Fibroblast of skin of left biceps (primary cell): ENCODE data around the gene SRBD1.

Source experiments
- DNase-seq, 2 experiments: peaks; one replicate each; pipeline ENCODE4 v3.0.0-alpha.2; 2013; ENCODE audit warnings: low read depth in 2 of 2

SRBD1 gene

GRCh38 chr2:45469314-45470099 lies 141.6 kb downstream of the SRBD1 start:
- DNase-seq: no peak

GRCh38 chr2:45468279-45468678 lies 142.8 kb downstream of the SRBD1 start:
- DNase-seq: no peak

- no peak for DNase-seq
Observed at GRCh38 chr2:45466053-45466452, 145.0 kb downstream of the SRBD1 start.

DNA sequence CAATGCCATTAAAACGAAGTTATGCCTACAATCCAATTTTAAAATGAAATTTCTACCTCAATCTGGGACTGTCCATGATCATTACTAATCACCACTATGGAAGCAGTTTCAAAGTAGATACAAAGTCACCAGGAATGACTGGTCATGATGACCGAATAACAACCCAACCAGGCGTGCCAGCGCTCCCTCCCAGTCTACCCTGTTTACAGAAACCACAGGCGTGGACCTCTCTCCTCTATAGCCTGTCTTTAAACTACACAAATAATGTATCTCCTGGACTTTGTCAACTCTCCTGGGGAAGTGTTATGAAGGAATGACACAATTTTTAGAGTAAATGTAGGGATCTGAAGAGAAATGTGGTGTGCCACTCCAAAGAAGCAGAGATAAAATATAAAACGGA lies 150.2 kb downstream of the SRBD1 start:
- no peak for DNase-seq

GRCh38 chr2:45459860-45460259 lies 151.2 kb downstream of the SRBD1 start:
- DNase-seq: no peak

GRCh38 chr2:45458909-45459563 lies 152.0 kb downstream of the SRBD1 start:
- no peak for DNase-seq

GRCh38 chr2:45457211-45457945 lies 153.7 kb downstream of the SRBD1 start:
- no peak for DNase-seq

DNA sequence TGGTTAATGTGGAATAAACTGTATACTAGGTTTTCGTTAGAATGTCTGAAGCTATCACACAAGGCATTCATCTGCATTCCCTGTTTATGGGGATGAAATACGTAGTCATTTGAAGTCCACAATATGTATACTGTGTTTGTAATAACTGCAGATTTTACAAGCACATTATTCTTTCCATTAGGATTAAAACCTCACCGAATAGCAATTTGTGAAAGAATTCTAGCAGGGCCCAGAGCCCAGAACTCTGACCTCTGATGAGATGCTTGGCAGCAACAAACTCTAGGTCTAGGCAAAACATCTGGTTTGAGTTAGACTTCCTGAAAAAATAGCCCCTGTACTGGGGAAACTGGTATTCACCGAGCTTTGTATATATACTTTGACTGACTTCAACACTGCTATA lies 158.2 kb downstream of the SRBD1 start:
- peak; percentile 87 to 90 for DNase-seq

- no peak for DNase-seq
Observed at GRCh38 chr2:45450634-45451033, 160.4 kb downstream of the SRBD1 start.

DNA sequence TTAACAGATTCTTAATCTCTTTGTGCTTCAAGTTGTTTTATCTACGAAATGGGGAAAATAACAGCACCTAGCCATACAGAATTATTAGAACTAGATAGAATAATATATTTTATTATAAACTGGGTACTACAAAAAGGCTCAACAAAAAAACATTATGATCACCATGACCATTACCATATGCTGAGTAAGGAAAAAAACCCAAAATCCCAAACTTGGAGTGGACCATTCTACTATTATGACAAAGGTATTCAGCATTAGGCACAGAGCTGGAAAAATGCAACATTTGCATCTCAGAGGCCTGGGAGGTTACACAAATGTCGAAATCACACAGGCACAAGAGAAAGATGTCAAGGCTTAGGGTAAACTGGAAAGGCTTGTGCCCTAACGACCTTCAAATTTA lies 162.8 kb downstream of the SRBD1 start:
- DNase-seq: no peak

- DNase-seq: no peak
Observed at GRCh38 chr2:45446016-45446415, 165.1 kb downstream of the SRBD1 start.

DNA sequence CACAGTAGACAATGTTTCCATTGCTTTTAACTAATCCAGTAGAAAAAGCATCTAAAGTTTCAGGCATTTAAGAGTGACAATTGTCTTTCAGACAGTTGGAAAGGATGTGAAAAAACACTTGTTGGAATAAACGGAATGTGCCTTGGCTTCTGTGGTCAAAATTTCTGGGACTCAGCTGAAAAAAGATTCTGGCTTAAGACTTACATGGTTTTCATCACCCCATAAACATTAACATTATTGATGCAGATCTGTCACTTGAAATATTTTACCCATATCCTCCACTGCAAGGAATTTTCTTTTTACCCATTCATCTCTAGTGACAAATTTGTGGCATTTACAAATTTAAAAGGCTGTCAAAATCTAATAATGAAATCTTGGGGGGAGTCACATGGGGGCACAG lies 166.0 kb downstream of the SRBD1 start:
- DNase-seq: peak; percentile 73 to 75

DNA sequence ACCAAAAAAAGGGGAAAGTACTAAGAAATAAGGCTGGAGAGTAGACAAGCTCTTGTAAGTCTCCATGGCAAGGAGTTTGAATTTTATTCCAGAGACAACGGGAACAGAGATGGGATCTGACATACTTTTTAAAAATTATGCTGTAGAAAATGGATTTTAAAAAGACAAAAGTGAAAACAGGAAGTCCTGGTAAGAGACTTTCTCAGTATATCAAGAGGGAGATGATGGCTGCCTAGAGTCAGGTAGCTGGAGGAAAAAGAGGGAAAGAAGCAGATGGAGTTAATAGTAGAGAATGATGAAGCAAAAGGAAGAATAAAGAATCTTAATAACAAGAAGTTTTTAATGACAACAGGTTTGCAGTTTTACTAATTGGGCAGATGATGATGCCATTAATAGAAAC lies 168.1 kb downstream of the SRBD1 start:
- DNase-seq: no peak

GRCh38 chr2:45442026-45442425 lies 169.0 kb downstream of the SRBD1 start:
- DNase-seq: no peak

GRCh38 chr2:45441571-45441970 lies 169.5 kb downstream of the SRBD1 start:
- no peak for DNase-seq

DNA sequence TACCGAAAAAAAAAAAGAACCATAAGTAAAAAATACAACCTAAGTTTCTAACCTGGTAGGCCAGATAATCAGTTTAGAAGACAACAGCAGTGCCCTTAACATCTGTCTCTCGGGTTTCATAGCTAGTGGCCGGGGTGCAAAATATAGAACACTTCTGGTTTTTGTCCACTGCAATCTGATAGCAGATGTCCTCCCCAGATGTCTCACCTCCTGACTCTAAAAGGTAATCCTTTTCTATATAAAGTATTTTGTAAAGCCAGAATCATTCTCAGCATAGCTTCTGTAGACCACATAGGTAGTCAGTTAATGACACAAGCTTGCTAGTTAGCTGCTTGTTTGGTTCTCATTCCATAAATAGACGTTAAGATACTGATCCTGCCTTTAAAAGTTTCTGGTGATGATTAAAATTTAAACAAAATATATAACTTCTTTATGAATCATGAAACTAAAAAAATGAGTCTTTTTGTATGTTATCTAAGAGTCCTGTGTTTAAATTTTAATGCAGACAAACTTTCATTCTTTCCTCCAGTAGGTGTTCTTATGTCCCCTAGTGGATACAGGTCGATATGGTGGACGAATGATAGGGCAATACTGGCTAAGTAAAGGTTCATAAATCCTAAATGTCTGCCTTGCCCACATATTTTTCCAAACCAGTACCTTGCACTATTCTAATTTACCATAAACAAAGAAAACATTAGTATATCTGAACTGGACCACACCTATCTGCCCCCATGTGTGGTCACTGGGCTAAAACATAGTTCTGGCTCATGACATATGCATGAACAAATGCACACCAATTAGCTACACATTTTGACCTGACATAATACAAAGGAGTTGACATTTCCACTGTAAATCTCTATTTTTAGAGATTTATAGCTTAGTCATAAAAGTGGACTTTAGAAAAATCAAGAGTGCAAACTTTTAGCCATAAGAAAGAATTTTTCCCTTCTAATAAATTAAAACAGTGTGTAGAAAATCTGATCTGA lies 171.0 kb downstream of the SRBD1 start:
- no peak for DNase-seq

DNA sequence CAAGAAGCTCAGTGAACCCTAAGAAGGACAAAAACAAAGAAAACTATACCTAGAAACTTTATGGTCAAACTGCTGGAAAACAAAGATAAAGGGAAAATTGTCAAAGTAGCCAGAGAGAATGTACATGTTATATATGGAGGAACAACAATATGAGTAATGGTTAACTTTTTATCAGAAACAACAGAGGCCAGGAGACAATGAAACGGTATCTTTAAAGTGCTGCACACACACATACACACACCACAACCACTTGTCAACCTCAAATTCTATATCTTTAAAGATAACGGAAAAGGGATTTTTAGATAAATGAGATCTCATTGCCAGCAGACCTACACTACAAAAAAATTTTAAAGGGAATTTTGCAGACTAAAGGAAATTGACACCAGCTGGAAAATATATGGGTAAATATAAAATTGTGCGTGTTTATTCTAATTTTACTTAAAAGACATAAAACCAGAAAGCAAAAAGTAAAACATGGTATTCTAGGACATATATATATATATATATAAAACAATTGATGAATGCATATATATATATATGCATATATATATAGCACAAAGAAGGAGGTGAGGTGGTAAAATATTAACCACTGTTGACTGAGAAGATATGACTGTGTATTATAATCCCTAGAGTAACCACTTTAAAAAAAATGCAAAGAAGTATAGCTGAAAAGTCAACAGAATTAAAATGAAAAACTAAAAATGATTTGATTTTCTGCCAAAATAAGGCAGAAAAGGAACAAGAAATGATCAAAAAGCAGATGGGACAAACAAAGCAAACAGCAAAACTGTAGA lies 172.0 kb downstream of the SRBD1 start:
- no peak for DNase-seq

- DNase-seq: no peak
Observed at GRCh38 chr2:45436456-45436855, 174.6 kb downstream of the SRBD1 start.

DNA sequence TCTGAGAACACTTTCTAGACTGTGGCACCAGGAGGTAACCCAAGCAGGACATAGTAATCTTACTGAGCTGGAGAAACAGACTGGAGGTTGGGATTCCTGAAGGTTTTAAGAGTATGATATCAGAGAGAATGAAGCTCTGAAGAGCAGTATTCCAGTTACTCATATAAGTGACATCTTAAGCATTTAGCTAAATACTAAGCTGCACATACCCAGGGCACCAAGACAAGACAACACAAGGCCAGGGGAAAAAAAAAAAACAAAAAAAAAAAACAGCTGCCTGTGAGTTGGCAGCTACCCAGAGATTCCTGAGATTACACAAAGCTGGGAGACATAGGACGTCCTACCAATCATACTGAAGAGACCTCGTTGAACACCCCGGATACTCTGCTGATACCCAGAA lies 175.8 kb downstream of the SRBD1 start:
- DNase-seq: peak; percentile 70 to 74

GRCh38 chr2:45433363-45433762 lies 177.7 kb downstream of the SRBD1 start:
- DNase-seq: no peak

GRCh38 chr2:45432406-45432805 lies 178.7 kb downstream of the SRBD1 start:
- DNase-seq: no peak
